Spleen (tissue), 11 donors: ENCODE measurements around the gene EML6. TPM values are rescaled to one million over a fixed set of nuclear protein-coding genes. Genes with fewer than 3 reads are reported as not detected.

Experiments
- DNase-seq: peaks from one replicate; pipeline ENCODE4 v3.0.0-alpha.2; 2020
- H3K27ac ChIP-seq, 8 donors: fragments of 200-600 bp; sonication (generic) in 7 of 8; 1 replicate in 4 of 8; 2 replicates in 4 of 8; pipeline versions ENCODE4 v1.5.0 to v1.8.0; 2016 to 2021; ENCODE audit warnings: inconsistent platforms in 4 of 8, mild to moderate bottlenecking in 4 of 8, moderate library complexity in 1 of 8
- H3K27me3 ChIP-seq, 7 donors: fragments of 200-600 bp; sonication (generic) in 6 of 7; replicated peaks in 1 of 7; 1 replicate in 4 of 7; 2 replicates in 3 of 7; pipeline versions ENCODE4 v1.5.0 to v1.8.0; 2016 to 2021; ENCODE audit warnings: inconsistent platforms in 3 of 7, mild to moderate bottlenecking in 1 of 7
- H3K36me3 ChIP-seq, 6 donors: fragments of 200-600 bp; sonication (generic) in 5 of 6; 1 replicate in 4 of 6; 2 replicates in 2 of 6; pipeline versions ENCODE4 v1.5.0 to v1.8.0; 2016 to 2021; ENCODE audit warnings: inconsistent platforms in 2 of 6
- H3K4me1 ChIP-seq, 6 donors: fragments of 200-600 bp; sonication (generic) in 5 of 6; 1 replicate in 3 of 6; 2 replicates in 3 of 6; pipeline versions ENCODE4 v1.5.0 to v1.8.0; 2016 to 2021; ENCODE audit warnings: inconsistent platforms in 3 of 6
- H3K4me3 ChIP-seq, 8 donors: fragments of 200-600 bp; sonication (generic) in 7 of 8; 1 replicate in 4 of 8; 2 replicates in 4 of 8; pipeline versions ENCODE4 v1.5.0 to v1.8.0; 2016 to 2021; ENCODE audit warnings: inconsistent platforms in 4 of 8, mild to moderate bottlenecking in 4 of 8, moderate library complexity in 2 of 8
- H3K9me3 ChIP-seq, 8 donors: fragments of 200-600 bp; sonication (generic) in 7 of 8; 1 replicate in 4 of 8; 2 replicates in 4 of 8; pipeline versions ENCODE4 v1.5.0 to v1.8.0; 2016 to 2021; ENCODE audit warnings: inconsistent platforms in 4 of 8
- CTCF ChIP-seq, 11 experiments: fragments of 200-600 bp in 7 of 11; fragments of 450-650 bp in 4 of 11; sonication (generic) in 4 of 11; IDR thresholded peaks in 8 of 11; conservative IDR thresholded peaks in 3 of 11; 1 replicate in 7 of 11; 2 replicates in 4 of 11; pipeline versions ENCODE4 v1.4.0 to v1.8.0; 2016 to 2021; ENCODE audit warnings: antibody characterized with exemption in 11 of 11, inconsistent platforms in 4 of 11, mild to moderate bottlenecking in 1 of 11
- POLR2A ChIP-seq, 3 donors: fragments of 450-650 bp; IDR thresholded peaks; one replicate each; pipeline ENCODE4 v1.5.1; 2017; ENCODE audit warnings: antibody characterized with exemption in 3 of 3, mild to moderate bottlenecking in 1 of 3
- POLR2AphosphoS5 ChIP-seq, 3 donors: sonication (generic); formaldehyde crosslinking; IDR thresholded peaks; one replicate each; pipeline ENCODE4 v1.5.1; 2017; ENCODE audit warnings: antibody characterized with exemption in 3 of 3
- WGBS, 5 donors: extraction: QIAGEN DNeasy Blood & Tissue Kit in 3 of 5; methylation state at CpG; one replicate each; pipeline versions ENCODE4 v1.1.5 to v1.1.7; 2013 to 2018; 5-methylcytosine and 5-hydroxymethylcytosine counted together
- intact Hi-C: fragments of 100-400 bp; cut with DNase I; formaldehyde crosslinking; loops from one replicate; pipeline ENCODE4 v1.15.0; 2023; ENCODE audit warnings: low total_unique reads
- polyA plus RNA-seq, 3 donors: library from polyadenylated mRNA; stranded (reverse); fragments of 200-250 nt; gene quantifications; one replicate each; pipeline ENCODE4 v1.2.1, GENCODE V29; 2013
- total RNA-seq, 7 donors: library from RNA; depleted of rRNA in 3 of 7; stranded (reverse); fragments of >200 nt in 3 of 7; fragmentation: NEBNext Ultra II Directional in 4 of 7; extraction: Animal tissue kit (Norgen Biotek cat#: 25700) in 4 of 7; gene quantifications; one replicate each; pipeline versions ENCODE4 v1.1.0 to v1.2.1, GENCODE V29; 2016 to 2021
- donor health status: healthy with polysubstance abuse.
- donor health status: DM: no; HTN: no; CAD: no; lungs with moderate emphysema.
- donor health status: DM: no; HTN: no; CAD: no.
- donor health status: Bipolar disorder and iron deficiency.
- donor health status: healthy.
- donor health status: DM: no; HTN: no; CAD: no.
- donor health status: DM: yes; HTN: yes; CAD: no.

EML6 gene
- total and polyA plus RNA-seq, 10 donors, result 4.7 to 18.2 (median 7.6) TPM

- Histone ChIP-seq H3K27ac (no peak overlapping the region), H3K4me1 (no peaks in the 10 kb centered on the region), H3K9me3 (no peaks in the 10 kb centered on the region), H3K36me3 (no peaks in the 10 kb centered on the region), H3K4me3 (no peak overlapping the region), H3K27me3 (peaks cover 0 to 13% (median 0%) of the 10 kb centered on the region in 7 donors)
- intact Hi-C loops, result no loop called here
- DNase-seq, result no peak
- TF ChIP-seq POLR2AphosphoS5 (IDR thresholded peaks at IDR 0.05) (no peak), CTCF (IDR thresholded peaks at IDR 0.05 in 8 of 11, conservative IDR thresholded peaks at IDR 0.05 in 3 of 11) (no peak), POLR2A (IDR thresholded peaks at IDR 0.05) (no peak)
Measured at GRCh38 chr2:54716375-54716774, 7.1 kb upstream of the EML6 start.

- 67 to 80% (median 74%) methylated on average over 2 of the region's 2 CpGs for WGBS, 5 donors
- no peak for TF ChIP-seq CTCF (IDR thresholded peaks at IDR 0.05 in 8 of 11, conservative IDR thresholded peaks at IDR 0.05 in 3 of 11)
- TF ChIP-seq POLR2AphosphoS5 (IDR thresholded peaks at IDR 0.05), result no peak
- no peak for TF ChIP-seq POLR2A (IDR thresholded peaks at IDR 0.05)
- intact Hi-C loops, result no loop called here
- Histone ChIP-seq H3K4me1 (peaks cover 3 to 30% (median 20%) of the 10 kb centered on the region in 6 donors), H3K36me3 (no peaks in the 10 kb centered on the region), H3K9me3 (no peaks in the 10 kb centered on the region), H3K27me3 (peaks cover 0 to 32% (median 8%) of the 10 kb centered on the region in 7 donors), H3K4me3 (no peak overlapping the region), H3K27ac (no peak overlapping the region)
- no peak for DNase-seq
Measured at GRCh38 chr2:54720563-54720962, 2.9 kb upstream of the EML6 start.

- H3K4me1 ChIP-seq, result peaks cover 3 to 31% (median 20%) of the 10 kb centered on the region in 6 donors
- TF ChIP-seq POLR2A (IDR thresholded peaks at IDR 0.05) (no peak), POLR2AphosphoS5 (IDR thresholded peaks at IDR 0.05) (no peak), CTCF (IDR thresholded peaks at IDR 0.05 in 8 of 11, conservative IDR thresholded peaks at IDR 0.05 in 3 of 11) (no peak)
- WGBS, 5 donors, result 14 to 17% (median 16%) methylated on average over 10 of the region's 10 CpGs
- H3K9me3 ChIP-seq, result no peaks in the 10 kb centered on the region
- H3K4me3 ChIP-seq, result peak overlapping the region; percentile 61 to 91 (median 82)
- DNase-seq, result no peak
- H3K27me3 ChIP-seq, result peaks cover 0 to 45% (median 12%) of the 10 kb centered on the region in 7 donors
- peak overlapping the region; percentile 48 to 87 (median 82) for H3K27ac ChIP-seq
- H3K36me3 ChIP-seq, result no peaks in the 10 kb centered on the region
- intact Hi-C loops, result no loop called here
Measured at GRCh38 chr2:54722641-54723040, 821 bp upstream of the EML6 start.

- Histone ChIP-seq H3K36me3 (no peaks in the 10 kb centered on the region), H3K27ac (peak overlapping the region; percentile 48 to 87 (median 83)), H3K9me3 (no peaks in the 10 kb centered on the region), H3K4me1 (peaks cover 3 to 31% (median 20%) of the 10 kb centered on the region in 6 donors), H3K27me3 (peaks cover 0 to 34% (median 12%) of the 10 kb centered on the region in 7 donors), H3K4me3 (peak overlapping the region; percentile 61 to 91 (median 82))
- DNase-seq, result no peak
- intact Hi-C loops, result no loop called here
- TF ChIP-seq CTCF (IDR thresholded peaks at IDR 0.05 in 8 of 11, conservative IDR thresholded peaks at IDR 0.05 in 3 of 11) (no peak), POLR2AphosphoS5 (IDR thresholded peaks at IDR 0.05) (no peak), POLR2A (IDR thresholded peaks at IDR 0.05) (no peak)
- WGBS, 5 donors, result 0 to 1% (median 1%) methylated on average over 19 to 23 of the region's 23 CpGs
Measured at GRCh38 chr2:54723996-54724559, 616 bp downstream of the EML6 start.
